ENCODE data around the gene ELAVL2.
A peak's percentile ranks its signal among the peaks of the same experiment; 100 is the strongest.

The ELAVL2 gene

DNA sequence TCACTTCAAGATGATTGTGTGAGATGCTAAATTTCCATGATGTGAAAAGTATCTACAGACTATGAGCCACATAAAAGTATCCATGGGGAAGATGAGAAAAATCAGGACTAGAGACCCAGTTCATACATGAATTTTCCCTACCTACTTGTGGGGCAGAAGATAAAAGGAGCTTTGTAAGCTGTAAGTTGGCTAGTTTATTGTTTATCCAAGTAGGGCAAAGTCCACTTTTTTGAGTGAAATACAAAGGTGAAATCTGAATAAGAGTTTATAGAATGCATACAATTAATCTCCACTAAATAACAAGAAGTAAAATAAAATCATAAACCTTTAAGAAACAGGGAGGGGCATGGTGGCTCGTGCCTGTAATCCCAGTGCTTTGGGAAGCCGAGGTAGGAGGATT is 160.4 kb downstream of the ELAVL2 start:
- no peak overlapping the region for H3K4me3 ChIP-seq (ENCODE audit: low read depth, low read length)
- TF ChIP-seq, protein P1, sequence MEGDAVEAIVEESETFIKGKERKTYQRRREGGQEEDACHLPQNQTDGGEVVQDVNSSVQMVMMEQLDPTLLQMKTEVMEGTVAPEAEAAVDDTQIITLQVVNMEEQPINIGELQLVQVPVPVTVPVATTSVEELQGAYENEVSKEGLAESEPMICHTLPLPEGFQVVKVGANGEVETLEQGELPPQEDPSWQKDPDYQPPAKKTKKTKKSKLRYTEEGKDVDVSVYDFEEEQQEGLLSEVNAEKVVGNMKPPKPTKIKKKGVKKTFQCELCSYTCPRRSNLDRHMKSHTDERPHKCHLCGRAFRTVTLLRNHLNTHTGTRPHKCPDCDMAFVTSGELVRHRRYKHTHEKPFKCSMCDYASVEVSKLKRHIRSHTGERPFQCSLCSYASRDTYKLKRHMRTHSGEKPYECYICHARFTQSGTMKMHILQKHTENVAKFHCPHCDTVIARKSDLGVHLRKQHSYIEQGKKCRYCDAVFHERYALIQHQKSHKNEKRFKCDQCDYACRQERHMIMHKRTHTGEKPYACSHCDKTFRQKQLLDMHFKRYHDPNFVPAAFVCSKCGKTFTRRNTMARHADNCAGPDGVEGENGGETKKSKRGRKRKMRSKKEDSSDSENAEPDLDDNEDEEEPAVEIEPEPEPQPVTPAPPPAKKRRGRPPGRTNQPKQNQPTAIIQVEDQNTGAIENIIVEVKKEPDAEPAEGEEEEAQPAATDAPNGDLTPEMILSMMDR (IDR thresholded peaks at IDR 0.05; ENCODE audit: control insufficient read depth, extremely low read depth, insufficient read depth): no peak
- no peak for DNase-seq (ENCODE audit: low read depth)

DNA sequence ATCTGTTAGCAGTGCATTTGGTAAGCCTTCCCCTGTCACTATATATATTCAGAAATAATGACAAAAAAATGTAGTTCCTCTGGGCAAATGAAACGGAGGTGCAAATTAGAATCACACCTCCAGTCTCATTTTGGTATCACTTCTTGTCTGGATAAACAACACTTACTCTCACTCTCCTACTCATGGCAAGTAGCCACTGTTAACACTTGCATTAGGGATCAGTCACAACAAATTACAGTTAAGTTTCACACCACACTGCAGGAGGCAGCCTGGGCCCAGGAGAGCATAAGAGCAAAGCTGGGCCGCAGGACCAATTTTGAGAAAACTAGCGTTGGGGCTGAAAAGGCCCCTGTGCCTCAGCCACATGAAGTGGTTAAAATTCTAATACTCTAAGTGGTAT is 161.0 kb downstream of the ELAVL2 start:
- no peak for DNase-seq (ENCODE audit: low read depth)
- H3K4me3 ChIP-seq (ENCODE audit: low read depth, low read length): no peak overlapping the region
- TF ChIP-seq, protein P1 (IDR thresholded peaks at IDR 0.05; ENCODE audit: control insufficient read depth, extremely low read depth, insufficient read depth): no peak

GRCh38 chr9:23663946-23664345 is 162.1 kb downstream of the ELAVL2 start:
- TF ChIP-seq, protein P1 (IDR thresholded peaks at IDR 0.05; ENCODE audit: control insufficient read depth, extremely low read depth, insufficient read depth): no peak
- no peak for DNase-seq (ENCODE audit: low read depth)
- no peak overlapping the region for H3K4me3 ChIP-seq (ENCODE audit: low read depth, low read length)

- TF ChIP-seq, protein P1 (IDR thresholded peaks at IDR 0.05; ENCODE audit: control insufficient read depth, extremely low read depth, insufficient read depth): no peak
- DNase-seq (ENCODE audit: low read depth): peak; percentile 74
- no peak overlapping the region for H3K4me3 ChIP-seq (ENCODE audit: low read depth, low read length)
Observed at GRCh38 chr9:23663536-23663935, 162.5 kb downstream of the ELAVL2 start.

GRCh38 chr9:23663125-23663524 is 162.9 kb downstream of the ELAVL2 start:
- no peak overlapping the region for H3K4me3 ChIP-seq (ENCODE audit: low read depth, low read length)
- no peak for DNase-seq (ENCODE audit: low read depth)
- TF ChIP-seq, protein P1 (IDR thresholded peaks at IDR 0.05; ENCODE audit: control insufficient read depth, extremely low read depth, insufficient read depth): no peak

DNA sequence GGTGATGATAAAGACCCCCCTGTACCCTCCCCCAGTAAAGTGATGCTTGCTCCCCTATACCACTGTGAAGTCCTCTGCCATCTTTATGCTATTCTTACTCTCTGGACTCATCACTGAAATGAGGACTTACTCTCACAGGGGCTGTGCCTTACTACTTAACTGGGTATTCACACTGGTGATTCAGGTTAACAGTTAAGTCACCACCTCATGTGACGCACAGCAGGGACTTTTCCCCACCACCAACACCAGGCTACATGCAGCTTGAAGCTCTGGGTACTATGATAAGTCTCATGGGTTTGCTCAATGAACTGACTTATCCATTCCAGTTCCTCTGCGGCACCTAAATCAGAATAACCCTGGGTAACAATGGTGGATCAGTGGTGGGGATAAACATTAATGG is 163.7 kb downstream of the ELAVL2 start:
- DNase-seq (ENCODE audit: low read depth): no peak
- H3K4me3 ChIP-seq (ENCODE audit: low read depth, low read length): no peak overlapping the region
- TF ChIP-seq, protein P1 (IDR thresholded peaks at IDR 0.05; ENCODE audit: control insufficient read depth, extremely low read depth, insufficient read depth): no peak

DNA sequence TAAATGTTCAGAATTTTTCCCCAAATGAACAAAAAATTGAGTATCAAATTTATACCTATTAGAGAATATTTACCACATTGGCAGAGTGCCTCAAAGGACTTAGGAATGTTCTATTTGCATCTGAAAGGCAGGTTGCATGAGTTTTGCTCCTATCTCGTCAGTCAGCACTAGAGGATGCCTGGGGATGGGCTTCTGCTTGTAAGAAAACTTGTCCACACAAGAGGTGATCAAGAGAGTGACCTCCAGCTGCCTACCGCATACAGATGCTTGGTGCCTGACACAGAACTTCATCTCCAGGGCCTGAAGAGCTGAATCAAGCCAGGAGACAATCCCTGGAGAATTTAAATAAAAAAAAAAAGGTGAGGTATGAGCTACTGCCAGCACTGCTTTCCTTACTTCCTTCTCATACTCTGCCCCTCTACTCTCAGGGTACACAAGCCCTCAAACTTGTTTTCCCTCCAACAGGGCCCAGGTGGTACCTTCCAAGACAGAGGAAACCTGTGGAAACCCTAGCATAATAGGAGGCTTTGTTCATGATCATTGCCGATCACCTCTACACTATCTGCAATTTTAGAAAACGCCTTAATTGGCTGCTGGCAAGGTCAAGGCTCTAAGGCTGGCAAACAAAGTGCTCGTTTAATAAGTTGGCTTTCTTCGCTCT is 166.6 kb downstream of the ELAVL2 start:
- H3K4me3 ChIP-seq (ENCODE audit: low read depth, low read length): no peak overlapping the region
- no peak for DNase-seq (ENCODE audit: low read depth)
- TF ChIP-seq, protein P1 (IDR thresholded peaks at IDR 0.05; ENCODE audit: control insufficient read depth, extremely low read depth, insufficient read depth): no peak
